Adrenal gland (tissue), 5 donors: ENCODE results near the gene CKS1B.

Source experiments
- CTCF ChIP-seq, 6 experiments: fragments of 450-650 bp in 4 of 6; fragments of 200-600 bp in 2 of 6; sonication (generic) in 1 of 6; IDR thresholded peaks; 1 replicate in 5 of 6; 2 replicates in 1 of 6; pipeline versions ENCODE4 v1.5.1 to v1.8.0; 2016 to 2021; ENCODE audit warnings: antibody characterized with exemption in 6 of 6, mild to moderate bottlenecking in 2 of 6, moderate library complexity in 1 of 6
- POLR2A ChIP-seq, 2 donors: fragments of 450-650 bp; IDR thresholded peaks; one replicate each; pipeline ENCODE4 v1.6.1; 2017; ENCODE audit warnings: antibody characterized with exemption in 2 of 2, mild to moderate bottlenecking in 2 of 2, moderate library complexity in 1 of 2
- donor health status: DM: no; HTN: no; CAD: no.

- peak in 5 of 6 experiments; percentile 33 to 65 (median 62) for TF ChIP-seq CTCF (IDR thresholded peaks at IDR 0.05)
- TF ChIP-seq POLR2A (IDR thresholded peaks at IDR 0.05) = peak; percentile 65 to 77
Observed at GRCh38 chr1:154961207-154962155, 13.0 kb upstream of the CKS1B start, which contains the start of gene PYGO2.
